Tibial nerve (tissue), 4 donors: ENCODE results near the gene PADI1. TPM values are rescaled to one million over a fixed set of nuclear protein-coding genes. Genes with fewer than 3 reads are reported as not detected.

Source experiments
- DNase-seq, 2 donors: peaks; one replicate each; pipeline ENCODE4 v3.0.0-alpha.2; 2019; ENCODE audit warnings: low spot score in 2 of 2
- H3K27ac ChIP-seq, 4 donors: fragments of 200-600 bp; sonication (generic) in 3 of 4; one replicate each; pipeline ENCODE4 v1.5.1; 2017 to 2019; ENCODE audit warnings: mild to moderate bottlenecking in 1 of 4
- H3K27me3 ChIP-seq, 2 donors: fragments of 200-600 bp; sonication (generic) in 1 of 2; one replicate each; pipeline versions ENCODE4 v1.5.1 to v1.6.0; 2017 to 2019
- H3K36me3 ChIP-seq, 3 donors: fragments of 200-600 bp; sonication (generic); one replicate each; pipeline ENCODE4 v1.5.1; 2018 to 2019
- H3K4me1 ChIP-seq, 4 donors: fragments of 200-600 bp; sonication (generic) in 3 of 4; one replicate each; pipeline ENCODE4 v1.5.1; 2017 to 2019
- H3K4me3 ChIP-seq, 4 donors: fragments of 200-600 bp; sonication (generic) in 3 of 4; one replicate each; pipeline ENCODE4 v1.5.1; 2017 to 2019; ENCODE audit warnings: mild to moderate bottlenecking in 1 of 4, moderate library complexity in 1 of 4
- H3K9me3 ChIP-seq, 4 donors: fragments of 200-600 bp; sonication (generic) in 3 of 4; one replicate each; pipeline ENCODE4 v1.5.1; 2017 to 2019
- CTCF ChIP-seq, 5 experiments: fragments of 200-600 bp in 3 of 5; fragments of 450-650 bp in 2 of 5; sonication (generic) in 3 of 5; IDR thresholded peaks; one replicate each; pipeline ENCODE4 v1.5.1; 2016 to 2019; ENCODE audit warnings: antibody characterized with exemption in 5 of 5, mild to moderate bottlenecking in 3 of 5, moderate library complexity in 2 of 5
- EP300 ChIP-seq, 2 donors: sonication (generic); formaldehyde crosslinking; IDR thresholded peaks; one replicate each; pipeline ENCODE4 v1.6.1; 2017; ENCODE audit warnings: antibody characterized with exemption in 2 of 2, mild to moderate bottlenecking in 1 of 2
- POLR2A ChIP-seq, 2 donors: fragments of 450-650 bp; IDR thresholded peaks; one replicate each; pipeline ENCODE4 v1.6.1; 2017; ENCODE audit warnings: antibody characterized with exemption in 2 of 2, mild to moderate bottlenecking in 2 of 2, moderate library complexity in 2 of 2
- WGBS, 2 donors: methylation state at CpG; one replicate each; pipeline ENCODE4 v1.1.5; 2018; 5-methylcytosine and 5-hydroxymethylcytosine counted together
- small RNA-seq: library from RNA; depleted of rRNA; stranded (forward); fragments of <200 nt; gene quantifications from one replicate; pipeline ENCODE3, GENCODE V24; 2016
- total RNA-seq, 4 donors: library from RNA; depleted of rRNA; stranded (reverse); fragments of >200 nt; gene quantifications; one replicate each; pipeline ENCODE4 v1.1.0, GENCODE V29; 2016

Gene PADI1
- total RNA-seq, 4 donors from 2014 or later = not detected

- Histone ChIP-seq H3K9me3 (peaks cover 0 to 12% (median 0%) of the 10 kb centered on the region in 4 donors), H3K36me3 (no peaks in the 10 kb centered on the region), H3K4me1 (no peaks in the 10 kb centered on the region), H3K27ac (no peak overlapping the region), H3K27me3 (peaks cover 0 to 19% of the 10 kb centered on the region in 2 donors), H3K4me3 (no peak overlapping the region)
- 43 to 46% methylated on average over 14 of the region's 14 CpGs for WGBS, 2 donors
- TF ChIP-seq CTCF (IDR thresholded peaks at IDR 0.05) (no peak), EP300 (IDR thresholded peaks at IDR 0.05) (no peak), POLR2A (IDR thresholded peaks at IDR 0.05) (no peak)
- DNase-seq = no peak
Measured at GRCh38 chr1:17293681-17294425, 88.9 kb downstream of the PADI1 start.

- Histone ChIP-seq H3K27ac (no peak overlapping the region), H3K27me3 (peaks cover 0 to 19% of the 10 kb centered on the region in 2 donors), H3K9me3 (peaks cover 0 to 25% (median 0%) of the 10 kb centered on the region in 4 donors), H3K4me1 (no peaks in the 10 kb centered on the region), H3K4me3 (no peak overlapping the region), H3K36me3 (no peaks in the 10 kb centered on the region)
- TF ChIP-seq CTCF (IDR thresholded peaks at IDR 0.05) (no peak), POLR2A (IDR thresholded peaks at IDR 0.05) (no peak), EP300 (IDR thresholded peaks at IDR 0.05) (no peak)
- 56 to 69% methylated on average over 4 of the region's 4 CpGs for WGBS, 2 donors
- DNase-seq = no peak
Measured at GRCh38 chr1:17295292-17295691, 90.4 kb downstream of the PADI1 start.

Small RNA genes lying within 50 kb of the gene (small RNA-seq; reads per million reads assigned to genes)
- gene MIR3972 = not detected

Other genes starting within 250 kb of the PADI1 start
- 10 to 100 TPM in 3 of 4 donors, 1 to 10 TPM in 1; 5.9 to 26.6 (median 13.5) TPM for gene MFAP2, start 224.5 kb upstream of the PADI1 start, total RNA-seq
- 10 to 100 TPM; 29.7 to 64.2 (median 42.1) TPM for gene ATP13A2, start 193.2 kb upstream of the PADI1 start, total RNA-seq
- gene SDHB, start 151.1 kb upstream of the PADI1 start, total RNA-seq = 100 to 1,000 TPM in 1 of 4 donors, 10 to 100 TPM in 3; 79.6 to 130 (median 86.3) TPM
- 10 to 100 TPM in 1 of 4 donors, 1 to 10 TPM in 3; 2.4 to 12.2 (median 6.3) TPM for gene PADI2, start 85.7 kb upstream of the PADI1 start, total RNA-seq
- not detected for gene PADI3, start 44.0 kb downstream of the PADI1 start, total RNA-seq
- not detected for gene PADI4, start 103.1 kb downstream of the PADI1 start, total RNA-seq
- gene PADI6, start 167.1 kb downstream of the PADI1 start, total RNA-seq = not detected
- gene RCC2, start 234.5 kb downstream of the PADI1 start, total RNA-seq = 10 to 100 TPM; 27.1 to 44.1 (median 30.1) TPM